GM10248 (cell line): ENCODE results near the gene AFTPH.

Experiments
- CTCF ChIA-PET: fragments of 300-600 bp; sonication (Branson Sonifier 250); formaldehyde crosslinking; extraction: SDS; loops from one replicate; lab custom pipeline; 2021; ENCODE audit warnings: antibody characterized with exemption; lab: Yijun Ruan, JAX
- POLR2A ChIA-PET: fragments of 350-650 bp; sonication (Branson Sonifier 250); formaldehyde crosslinking; extraction: SDS; loops from one replicate; lab custom pipeline; 2020; ENCODE audit warnings: antibody characterized with exemption; lab: Yijun Ruan, JAX
- DNase-seq: peaks from one replicate; pipeline ENCODE4 v3.0.0; 2012; ENCODE audit errors: extremely low spot score
- CTCF ChIP-seq: IDR thresholded peaks from 2 replicates; pipeline ENCODE4 v1.5.1; 2012; ENCODE audit warnings: mild to moderate bottlenecking, low read depth; ENCODE audit errors: extremely low read depth, missing control alignments, control extremely low read depth

AFTPH gene

DNA sequence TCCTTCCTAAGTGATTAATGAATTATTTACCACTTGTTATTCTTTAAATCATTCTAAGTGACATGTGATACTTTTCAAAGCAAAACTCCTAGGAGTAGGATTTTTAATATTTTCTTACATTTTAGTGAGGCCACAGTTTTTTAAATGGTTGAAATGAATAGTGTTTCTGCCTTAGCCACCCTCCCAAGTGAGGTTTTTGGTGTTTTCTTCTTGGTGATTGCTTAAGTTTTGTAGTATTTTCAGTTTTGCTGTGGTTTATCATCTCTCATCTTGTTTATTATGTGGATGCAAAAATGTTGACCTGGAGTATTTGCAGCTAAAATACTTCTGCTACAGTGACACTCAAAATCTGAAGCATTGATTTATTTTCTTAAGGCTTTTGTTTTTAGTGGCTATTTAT lies 9.8 kb downstream of the AFTPH start:
- TF ChIP-seq CTCF = no peak
- ChIA-PET POLR2A (interaction anchor here (0.6 kb wide), 1 partner anchor 15 kb away, joined by 3 read pairs; no protein-coding TSS in a partner anchor), CTCF (interaction anchor here (2.4 kb wide), 1 partner anchor 10 kb away, joined by 14 read pairs; the partner anchor contains the start of gene AFTPH)
- DNase-seq = no peak

GRCh38 chr2:64534363-64534762 lies 10.2 kb downstream of the AFTPH start:
- CTCF ChIA-PET = interaction anchor here (2.4 kb wide), 1 partner anchor 11 kb away, joined by 14 read pairs; the partner anchor contains the start of gene AFTPH
- no peak for TF ChIP-seq CTCF
- POLR2A ChIA-PET = interaction anchor here (0.6 kb wide), 3 partner anchors 16 to 596 kb away, joined by 3 to 5 read pairs (median 3); no protein-coding TSS in a partner anchor
- no peak for DNase-seq

DNA sequence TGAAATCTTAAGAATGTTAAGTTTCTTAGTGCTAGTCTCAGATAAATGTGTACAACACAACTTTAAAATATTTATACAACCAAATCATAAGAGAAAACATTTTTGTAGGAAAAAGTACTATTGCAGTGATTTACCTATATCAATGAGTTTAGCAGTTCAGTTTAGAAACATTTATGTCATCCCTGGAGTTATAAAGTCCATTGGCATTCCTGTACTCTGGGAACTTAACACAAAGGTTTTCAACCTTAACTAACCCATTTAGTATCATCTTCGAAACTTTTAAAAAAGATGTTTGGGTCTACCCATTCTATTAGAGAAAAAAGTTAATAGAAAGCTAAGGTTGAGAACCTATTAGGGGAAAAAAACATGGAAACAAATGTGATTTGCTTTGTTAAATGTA lies 10.9 kb downstream of the AFTPH start:
- POLR2A ChIA-PET = interaction anchor here (0.6 kb wide), 2 partner anchors 57 to 595 kb away, joined by 3 to 5 read pairs; no protein-coding TSS in a partner anchor
- no peak for TF ChIP-seq CTCF
- DNase-seq = no peak
- CTCF ChIA-PET = no interaction called here

DNA sequence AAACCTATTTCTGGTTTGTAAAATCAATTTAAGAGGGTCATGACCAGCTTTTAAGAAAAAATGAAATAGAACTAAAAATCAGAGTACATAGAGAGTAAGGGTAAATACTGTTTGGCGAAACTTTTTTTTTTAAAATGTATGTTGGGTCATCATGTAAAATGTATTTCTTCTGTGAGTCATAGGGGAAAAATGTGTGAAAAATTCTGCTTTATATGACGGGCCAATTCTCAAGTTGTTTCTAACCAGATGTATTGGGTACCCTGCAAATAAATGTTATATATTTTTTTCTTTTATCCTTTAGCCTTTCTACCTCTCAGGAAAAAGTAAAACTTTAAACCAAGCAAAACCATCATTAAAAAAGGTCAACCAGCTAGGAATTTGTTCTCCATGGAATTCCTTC lies 13.9 kb downstream of the AFTPH start:
- DNase-seq = no peak
- ChIA-PET CTCF (no interaction called here), POLR2A (no interaction called here)
- TF ChIP-seq CTCF = no peak

DNA sequence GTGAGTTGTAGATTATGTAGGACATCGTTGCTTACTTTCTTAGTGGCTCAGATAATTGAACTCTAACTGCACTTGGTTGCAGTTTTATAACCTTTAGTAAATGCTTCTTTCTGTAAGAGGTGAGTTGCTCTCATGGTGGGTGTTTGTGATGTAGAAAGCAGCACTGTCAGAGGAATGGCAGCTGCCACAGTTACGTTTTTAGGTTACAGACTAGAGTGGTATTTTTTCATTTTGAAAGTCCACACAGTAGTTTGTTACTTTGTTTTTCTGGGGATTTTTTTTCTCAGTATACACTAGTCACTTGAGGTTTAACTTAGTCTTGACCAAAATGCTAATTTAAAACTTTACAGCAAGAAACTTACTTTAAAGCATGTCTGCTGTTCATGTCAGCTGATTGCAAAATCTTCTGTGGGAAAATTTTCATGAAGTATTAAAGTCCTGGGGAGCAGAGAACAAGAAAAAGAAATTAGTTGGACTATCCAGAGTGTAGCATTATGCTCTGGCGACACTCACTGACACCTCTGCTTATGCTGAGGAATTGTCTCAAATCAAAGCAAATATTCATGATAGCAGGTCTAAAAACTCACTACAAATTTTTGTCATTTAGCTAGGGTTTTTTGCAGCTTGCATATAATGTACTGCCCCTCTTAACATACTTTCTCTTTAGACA lies 14.8 kb downstream of the AFTPH start:
- POLR2A ChIA-PET = interaction anchor here (1.0 to 1.1 kb wide), 2 partner anchors 14 to 44 kb away, joined by 3 read pairs; no protein-coding TSS in a partner anchor
- DNase-seq = no peak
- TF ChIP-seq CTCF = no peak
- CTCF ChIA-PET = interaction anchor here (0.6 to 2.0 kb wide), 10 partner anchors 10 to 325 kb away, joined by 3 to 15 read pairs (median 3); partner anchors contain the start of gene AFTPH

DNA sequence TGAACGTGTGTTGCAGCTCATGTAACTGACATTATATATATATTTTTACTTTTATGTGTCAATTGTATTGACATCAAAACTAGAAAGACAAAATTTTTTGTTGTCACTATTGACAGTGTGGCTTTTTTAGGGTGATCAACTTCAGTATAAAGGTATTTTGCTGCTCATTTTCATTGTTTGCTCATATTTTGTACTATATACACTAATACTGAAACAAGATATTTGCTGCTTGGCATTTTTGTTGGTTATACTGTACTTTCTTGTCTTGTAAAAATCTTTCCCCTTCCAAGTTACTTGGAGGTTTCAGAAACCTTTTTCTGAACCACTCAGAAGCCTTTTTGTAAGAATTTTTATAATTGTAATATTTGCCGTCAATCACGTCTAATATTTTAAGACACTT lies 16.5 kb downstream of the AFTPH start:
- CTCF ChIA-PET = interaction anchor here (1.0 to 2.0 kb wide), 7 partner anchors 13 to 493 kb away, joined by 3 to 15 read pairs (median 3); partner anchors contain the start of gene AFTPH
- no peak for DNase-seq
- TF ChIP-seq CTCF = no peak
- POLR2A ChIA-PET = no interaction called here
